NCI-H2171 treated with DMSO at 0.1 percent for 48 hours (cell line): ENCODE data around the gene PRG2.
"Not testable (repeated sequence)": the region's sequence is repeated elsewhere in the genome, so short reads cannot be mapped to it uniquely, and the experiment has no call there.

Experiments
- DNase-seq: peaks from one replicate; lab custom pipeline; 2025; lab: John Stamatoyannopoulos, UW

PRG2 gene

DNA sequence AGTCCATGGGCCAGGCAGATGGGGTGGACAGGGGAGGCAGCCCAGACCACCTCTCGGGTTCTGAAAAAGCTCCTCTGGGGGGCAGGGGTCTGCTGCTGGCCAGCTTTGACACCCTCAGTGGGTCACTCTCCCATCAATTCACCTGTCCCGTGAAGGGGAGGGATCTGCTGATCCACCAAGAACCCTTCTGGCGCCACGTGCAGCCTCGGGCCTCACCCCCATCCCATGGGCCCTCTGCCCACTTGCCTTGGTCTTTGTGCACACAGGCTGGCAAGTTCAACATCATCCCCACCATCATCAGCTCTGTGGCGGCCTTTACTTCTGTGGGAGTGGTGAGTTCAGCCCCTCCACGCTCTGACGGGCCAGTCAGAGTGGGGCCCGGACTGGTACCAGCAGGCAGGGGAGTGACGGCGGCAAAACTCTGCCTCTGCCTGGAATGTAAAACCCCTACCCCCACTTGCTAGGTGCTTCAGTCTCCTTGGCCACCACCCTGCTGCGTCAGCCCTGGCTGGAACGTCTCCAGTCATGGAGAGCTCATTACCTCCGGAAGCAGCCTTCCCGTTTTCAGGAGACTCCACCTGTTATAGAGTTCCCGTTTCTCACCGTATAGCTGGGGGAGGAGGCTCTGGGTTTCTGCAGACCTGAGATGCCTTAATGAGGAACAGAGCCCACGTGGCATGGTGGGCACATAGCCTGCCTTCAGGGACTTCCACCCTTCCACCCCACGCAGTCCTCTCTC lies 22.2 kb downstream of the PRG2 start:
- peak; percentile 63 for DNase-seq

DNA sequence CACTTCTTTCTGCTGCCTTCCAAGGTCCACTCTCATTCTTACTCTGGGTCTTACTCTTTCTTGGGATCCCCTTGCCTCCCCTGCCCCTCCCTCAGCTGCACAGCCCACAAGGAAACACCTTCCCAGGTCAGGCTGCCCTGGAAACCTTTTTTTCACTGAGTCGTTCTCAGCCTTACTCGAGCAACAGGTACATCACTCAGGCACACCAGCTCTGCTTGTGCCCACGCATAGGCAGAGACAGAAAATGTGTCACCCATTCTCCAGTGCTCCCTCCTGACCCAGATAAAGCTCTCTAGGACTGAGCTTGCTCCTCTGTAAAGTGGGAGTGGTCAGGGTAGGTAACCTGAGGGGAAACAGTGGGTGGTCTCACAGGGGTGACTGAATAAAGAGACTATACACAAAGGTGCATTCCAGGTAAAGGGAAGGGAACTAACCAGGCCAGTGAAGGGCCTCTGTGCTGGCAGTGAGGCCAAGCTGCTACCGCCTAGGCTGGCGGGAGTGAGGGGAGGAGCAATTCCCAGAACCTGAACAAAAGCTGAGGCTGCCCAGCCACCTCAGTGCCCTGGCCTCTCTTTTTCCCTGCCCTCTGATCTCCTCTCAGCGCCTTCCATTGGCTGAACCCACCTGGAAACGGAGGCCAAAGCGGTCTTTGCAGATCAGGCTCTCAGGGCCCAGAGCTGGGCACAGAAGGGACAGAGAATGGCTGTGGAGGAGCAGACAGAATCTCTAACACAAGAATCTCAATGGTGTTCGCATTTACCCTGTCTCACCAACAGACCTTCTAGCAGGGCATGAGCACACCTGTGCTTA lies 25.4 kb downstream of the PRG2 start:
- no peak for DNase-seq

DNA sequence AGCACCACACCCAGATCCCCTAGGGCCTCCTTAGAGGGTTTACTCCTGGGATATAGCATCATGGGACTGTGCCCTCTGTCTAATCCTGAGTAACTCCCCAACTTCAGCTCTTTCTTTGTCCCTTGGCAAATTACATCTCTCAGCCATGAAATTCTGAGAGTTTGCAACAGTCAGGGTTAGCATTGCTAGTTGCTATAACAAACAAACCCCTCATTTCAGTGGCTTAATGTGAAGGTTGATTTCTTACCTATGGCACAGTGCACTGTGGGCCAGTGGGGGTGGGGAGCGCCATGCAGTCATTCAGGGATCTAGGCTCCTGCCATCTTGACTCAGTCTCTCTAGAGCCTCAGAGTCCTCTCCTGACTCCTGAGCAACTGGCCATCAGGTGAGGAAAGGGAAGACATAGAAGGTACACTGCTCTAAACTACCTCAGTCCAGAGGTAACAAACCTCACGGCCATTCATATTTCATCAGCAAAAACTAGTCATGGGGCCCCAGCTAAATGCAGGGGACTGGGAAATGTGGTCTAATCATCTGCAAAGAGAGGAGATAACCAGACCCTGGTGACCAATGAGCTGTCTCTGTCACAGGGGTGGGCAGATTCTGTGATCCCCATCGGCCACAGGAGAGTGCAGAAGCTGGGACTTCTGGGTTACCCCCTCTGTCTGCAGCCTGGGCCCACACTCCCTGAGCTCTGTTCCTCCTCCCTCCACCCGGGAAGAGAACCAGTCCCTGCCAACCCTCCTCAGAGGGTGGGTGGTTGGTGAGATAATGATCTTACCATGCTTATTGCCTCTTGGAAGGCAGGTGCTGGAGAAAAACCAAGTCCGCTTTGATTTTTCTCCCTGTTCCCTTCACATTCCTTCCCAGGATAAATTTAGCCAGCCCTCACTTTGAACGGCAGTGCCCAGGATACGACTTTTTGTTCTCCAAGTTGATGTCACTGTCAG lies 27.0 kb downstream of the PRG2 start:
- DNase-seq = no peak

DNA sequence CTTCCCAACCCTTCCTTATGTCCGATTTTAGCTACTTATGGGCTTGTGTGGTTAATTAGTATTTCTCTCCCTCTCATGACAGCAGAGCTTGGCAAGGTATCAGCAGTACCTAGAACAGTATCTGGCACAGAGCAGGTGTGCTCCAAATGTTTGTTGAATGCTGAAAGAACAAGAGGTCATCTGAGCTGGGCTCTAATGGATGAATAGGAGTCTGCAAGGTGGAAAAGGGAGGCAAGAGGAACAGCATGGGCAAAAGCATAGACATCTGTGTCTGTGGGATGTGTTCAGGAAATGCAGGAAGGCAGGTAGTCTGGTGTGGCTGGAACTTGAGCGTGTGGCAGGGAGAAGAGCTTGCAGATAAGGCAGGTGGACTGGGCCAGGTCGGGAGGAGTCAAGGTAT lies 28.5 kb downstream of the PRG2 start:
- DNase-seq = no peak

DNA sequence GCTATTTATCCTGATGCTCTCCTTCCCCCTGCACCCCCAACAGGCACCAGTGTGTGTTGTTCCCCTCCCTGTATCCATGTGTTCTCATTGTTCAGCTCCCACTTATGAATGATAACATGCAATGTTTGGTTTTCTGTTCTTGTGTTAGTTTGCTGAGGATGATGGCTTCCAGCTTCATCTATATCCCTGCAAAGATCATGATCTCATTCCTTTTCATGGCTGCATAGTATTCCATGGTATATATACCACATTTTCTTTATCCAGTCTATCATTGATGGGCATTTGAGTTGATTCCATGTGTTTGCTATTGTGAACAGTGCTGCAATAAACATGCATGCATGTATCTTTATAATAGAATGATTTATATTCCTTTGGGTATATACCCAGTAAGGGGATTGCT lies 29.0 kb downstream of the PRG2 start:
- not testable (repeated sequence) for DNase-seq

DNA sequence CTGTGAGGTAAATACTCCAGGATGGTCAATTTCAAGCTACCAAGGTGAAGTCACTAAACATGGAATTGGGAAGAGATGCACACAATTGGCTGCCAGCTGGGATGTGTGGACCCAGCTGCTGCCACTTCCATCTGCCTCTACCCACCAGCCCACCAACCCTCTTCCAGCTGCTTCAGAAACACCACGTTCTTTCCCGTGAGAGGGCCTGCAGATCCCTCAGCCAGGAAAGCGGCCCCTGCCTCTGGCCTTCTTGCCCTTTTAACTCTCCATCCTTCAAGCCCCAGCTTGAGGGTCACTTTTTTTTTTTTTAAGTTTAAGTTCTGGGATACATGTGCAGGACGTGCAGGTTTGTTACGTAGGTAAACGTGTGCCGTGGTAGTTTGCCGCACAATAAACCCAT lies 29.5 kb downstream of the PRG2 start:
- peak; percentile 9 for DNase-seq

DNA sequence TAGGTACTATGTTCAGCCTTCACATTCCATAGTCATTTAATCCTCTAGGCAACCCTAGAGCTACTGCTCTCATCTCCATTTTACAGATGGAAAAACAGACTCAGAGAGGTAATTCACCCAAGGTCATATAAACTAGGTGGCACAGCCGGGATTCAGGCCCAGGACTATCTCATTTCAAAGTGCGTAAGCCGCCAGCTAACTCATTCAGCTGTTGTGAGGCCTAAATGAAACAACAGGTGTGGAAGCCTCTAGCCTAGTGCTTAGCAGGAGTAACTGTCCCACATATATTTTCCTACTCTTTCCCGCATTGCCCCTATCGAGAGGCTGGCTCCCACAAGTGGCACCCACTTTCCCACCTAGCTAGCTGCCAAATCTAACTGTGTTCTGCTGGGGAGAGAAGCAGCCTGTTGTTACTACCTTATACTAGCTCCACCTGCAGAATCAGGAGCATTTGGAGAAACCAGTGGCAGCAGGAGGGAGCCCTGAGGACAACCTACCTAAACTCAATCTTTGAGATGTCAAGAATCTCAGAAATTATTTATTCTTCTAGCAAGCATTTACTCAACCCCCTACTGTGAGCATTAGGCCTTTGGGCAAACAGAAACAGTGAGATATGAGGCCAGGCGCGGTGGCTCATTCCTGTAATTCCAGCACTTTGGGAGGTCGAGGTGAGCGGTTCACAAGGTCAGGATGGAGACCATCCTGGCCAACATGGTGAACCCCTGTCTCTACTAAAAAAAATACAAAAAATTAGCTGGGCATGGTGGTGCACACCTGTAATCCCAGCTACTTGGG lies 30.4 kb downstream of the PRG2 start:
- no peak for DNase-seq

DNA sequence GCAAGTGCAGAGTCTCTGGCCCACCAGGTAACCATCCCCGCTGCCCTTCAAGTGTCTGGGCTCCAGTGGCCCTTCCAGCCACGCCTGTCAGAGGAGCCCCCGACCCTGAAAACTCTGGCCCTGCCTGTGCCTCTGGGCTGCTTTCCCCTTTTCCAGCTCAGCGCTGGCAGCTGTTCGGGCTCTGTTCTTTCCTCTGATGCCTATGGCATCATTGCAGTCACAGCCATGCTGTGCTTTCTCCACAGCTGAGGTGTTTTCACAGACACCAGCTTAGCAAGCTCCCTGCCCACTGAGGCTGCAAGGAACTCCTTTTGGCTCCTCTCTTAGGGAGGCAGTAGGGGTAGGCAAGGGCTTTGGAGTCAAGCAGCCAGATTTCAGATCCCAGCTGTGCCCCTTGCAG lies 31.1 kb downstream of the PRG2 start:
- DNase-seq = no peak

DNA sequence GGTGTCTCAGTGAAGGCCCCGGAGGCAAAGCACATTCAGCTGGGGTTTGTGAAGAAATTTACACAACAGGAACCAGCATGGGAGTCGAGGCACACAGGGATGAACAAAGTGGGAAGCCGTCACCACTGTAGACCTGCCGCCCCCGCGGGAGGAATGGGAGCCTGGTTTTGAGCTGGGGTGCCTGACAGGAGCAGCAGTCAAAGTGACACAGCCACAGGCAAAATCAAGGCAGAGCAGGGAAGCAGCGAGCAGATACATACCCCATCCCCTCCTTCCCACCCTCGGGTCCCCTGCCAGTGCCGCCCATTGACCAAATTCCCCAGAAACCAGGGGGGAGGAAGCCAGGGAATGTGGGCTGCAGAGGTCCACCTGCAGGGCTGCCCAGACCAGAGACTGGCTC lies 31.5 kb downstream of the PRG2 start:
- no peak for DNase-seq

DNA sequence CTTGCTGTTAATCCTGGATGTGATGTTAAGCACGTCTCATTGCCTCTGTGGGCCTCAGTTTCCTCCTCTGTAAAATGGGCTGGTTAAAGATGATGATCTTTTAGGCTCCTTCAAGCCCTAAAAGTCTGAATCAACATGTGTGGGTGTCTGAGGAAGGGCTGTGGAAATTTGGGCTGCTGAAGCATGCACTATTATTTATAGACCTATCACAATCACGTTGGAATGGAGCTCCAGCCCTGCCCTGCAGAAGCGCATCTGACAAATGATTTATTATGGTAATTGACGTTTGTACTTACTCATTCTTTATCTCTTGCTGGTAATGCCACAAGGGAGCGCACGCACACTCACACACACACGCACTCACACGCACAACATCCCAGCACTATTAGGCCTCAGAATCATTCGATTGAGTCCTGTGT lies 31.9 kb downstream of the PRG2 start:
- DNase-seq = no peak

DNA sequence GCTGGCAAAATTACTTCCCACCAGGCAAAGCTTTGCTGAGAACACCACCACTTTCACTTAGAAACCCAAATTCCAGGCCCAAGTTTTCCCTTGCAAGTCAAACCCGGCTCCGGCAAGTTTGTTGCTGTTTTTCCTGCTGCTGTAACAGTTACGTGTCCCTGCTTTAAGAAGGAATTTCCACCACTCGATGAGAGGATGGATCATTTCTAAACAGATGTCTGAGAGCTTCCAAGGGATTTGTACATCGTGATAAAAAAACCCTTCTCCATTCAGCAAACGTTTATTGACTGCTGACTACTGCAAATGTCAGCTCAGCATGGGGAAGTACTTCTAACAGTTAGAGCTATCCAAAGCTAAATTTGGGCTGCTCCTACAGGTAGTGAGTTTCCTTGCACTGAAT lies 32.6 kb downstream of the PRG2 start:
- no peak for DNase-seq

DNA sequence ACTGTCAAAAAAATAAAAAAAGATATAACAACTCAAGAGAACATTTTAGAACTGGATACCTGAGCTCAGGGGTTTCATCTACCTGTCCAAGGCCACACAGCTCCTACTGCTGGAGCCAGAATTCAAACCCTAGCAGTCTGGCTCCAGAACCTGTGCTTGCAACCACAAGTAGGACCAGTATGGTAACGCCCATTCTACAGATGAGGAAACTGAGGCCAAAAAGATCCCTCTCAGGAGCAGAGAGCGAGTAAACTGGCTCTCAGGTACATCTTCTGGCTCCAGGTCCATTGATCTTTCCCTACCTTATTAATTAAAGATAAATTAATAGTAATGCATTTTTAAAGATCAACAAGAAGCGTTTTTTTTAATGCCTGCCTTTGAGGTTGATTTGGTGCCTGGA lies 33.1 kb downstream of the PRG2 start:
- DNase-seq = no peak

DNA sequence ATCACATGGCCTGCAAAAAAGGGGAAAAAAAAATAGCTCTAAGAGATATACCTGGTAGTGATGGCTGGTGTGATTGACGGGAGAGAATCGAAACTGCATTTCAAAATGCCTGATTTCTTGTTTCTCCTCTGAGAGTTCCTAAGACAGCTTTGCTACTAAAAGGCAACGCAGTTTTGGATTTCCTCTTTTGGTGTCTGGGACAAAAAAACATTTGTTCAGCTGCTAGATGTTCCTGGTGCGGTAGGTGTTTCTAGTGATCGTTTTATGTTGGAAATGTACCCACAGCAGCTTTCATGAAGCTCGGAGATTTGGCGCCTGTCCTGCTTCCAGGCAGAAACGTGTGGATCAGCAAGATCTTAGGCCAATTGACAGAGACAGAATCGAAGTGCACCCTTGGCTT lies 34.2 kb downstream of the PRG2 start:
- DNase-seq = no peak

DNA sequence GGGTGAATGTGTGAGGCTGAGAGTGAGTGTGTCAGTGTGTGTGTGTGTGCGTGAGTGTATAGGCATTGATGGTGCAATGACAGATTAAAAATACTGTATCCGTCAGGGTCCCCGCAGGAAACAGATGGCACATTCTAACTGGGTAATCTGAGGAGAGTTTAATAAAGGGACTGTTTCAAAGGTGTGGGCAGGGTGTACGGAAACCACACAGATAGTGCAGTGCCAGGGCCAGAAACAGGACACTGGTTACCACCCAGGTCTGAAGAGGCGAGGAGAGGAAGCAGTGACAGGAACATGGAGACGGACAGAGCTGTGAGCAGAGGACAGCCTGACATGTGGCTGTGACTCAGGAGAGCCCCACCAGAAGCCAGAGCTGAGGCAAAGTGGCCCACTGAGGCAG lies 35.8 kb downstream of the PRG2 start:
- peak; percentile 62 for DNase-seq

DNA sequence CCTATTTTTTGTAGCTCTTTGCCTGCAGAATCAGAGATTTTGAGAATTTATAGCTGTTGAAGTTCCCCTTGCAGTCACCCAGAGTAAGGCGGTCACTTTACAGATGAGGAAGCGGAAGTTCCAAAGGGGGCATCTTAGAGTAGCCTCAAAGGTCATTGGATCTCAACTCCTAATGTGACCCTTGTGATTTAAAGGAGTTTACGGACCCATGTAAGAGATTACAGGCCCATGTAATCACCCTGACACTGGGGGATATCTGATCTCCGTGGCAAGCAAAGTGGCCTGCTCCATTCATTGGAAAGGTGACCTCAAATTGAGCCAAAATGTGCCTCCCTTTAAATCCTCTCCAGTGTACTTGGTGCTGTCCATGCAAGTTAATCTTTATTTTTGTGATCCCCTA lies 36.6 kb downstream of the PRG2 start:
- DNase-seq = no peak

DNA sequence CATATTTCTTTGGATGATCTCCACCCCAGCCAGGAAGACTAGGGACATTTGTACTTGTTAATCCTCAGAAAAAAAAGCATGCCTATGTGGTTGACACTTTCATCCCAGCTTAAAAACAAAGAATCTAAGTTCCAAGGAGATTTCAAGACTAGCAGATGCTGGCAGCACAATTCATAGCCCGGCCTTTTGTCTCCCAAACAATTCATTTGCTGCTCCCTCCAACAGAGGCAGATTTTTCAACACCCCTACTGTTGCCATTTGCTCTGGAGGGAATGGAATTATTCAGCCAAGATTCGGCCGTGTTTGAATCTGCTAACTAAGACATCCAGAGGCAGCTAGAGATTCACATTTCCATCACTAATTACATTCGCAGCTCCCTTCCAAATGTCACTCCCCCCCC lies 37.0 kb downstream of the PRG2 start:
- DNase-seq = no peak

DNA sequence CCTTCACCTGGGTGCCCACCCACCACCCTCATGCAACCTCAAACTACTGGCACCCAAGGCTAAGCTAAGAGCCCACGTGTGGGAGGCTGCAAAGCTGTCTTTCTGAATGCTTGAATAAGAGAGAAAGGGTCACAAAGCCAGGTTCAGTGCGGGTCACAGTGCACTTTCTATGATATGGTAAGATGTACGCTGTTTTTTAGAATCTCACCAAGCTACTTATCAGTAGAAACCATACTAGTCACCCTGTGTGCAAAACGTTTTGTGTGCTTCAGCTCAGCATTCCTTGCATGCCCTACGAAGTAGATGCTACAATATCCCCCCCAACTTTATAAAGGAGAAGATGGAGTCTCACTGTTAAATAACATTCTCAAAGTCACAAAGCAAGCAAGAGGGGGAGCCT lies 37.4 kb downstream of the PRG2 start:
- no peak for DNase-seq

DNA sequence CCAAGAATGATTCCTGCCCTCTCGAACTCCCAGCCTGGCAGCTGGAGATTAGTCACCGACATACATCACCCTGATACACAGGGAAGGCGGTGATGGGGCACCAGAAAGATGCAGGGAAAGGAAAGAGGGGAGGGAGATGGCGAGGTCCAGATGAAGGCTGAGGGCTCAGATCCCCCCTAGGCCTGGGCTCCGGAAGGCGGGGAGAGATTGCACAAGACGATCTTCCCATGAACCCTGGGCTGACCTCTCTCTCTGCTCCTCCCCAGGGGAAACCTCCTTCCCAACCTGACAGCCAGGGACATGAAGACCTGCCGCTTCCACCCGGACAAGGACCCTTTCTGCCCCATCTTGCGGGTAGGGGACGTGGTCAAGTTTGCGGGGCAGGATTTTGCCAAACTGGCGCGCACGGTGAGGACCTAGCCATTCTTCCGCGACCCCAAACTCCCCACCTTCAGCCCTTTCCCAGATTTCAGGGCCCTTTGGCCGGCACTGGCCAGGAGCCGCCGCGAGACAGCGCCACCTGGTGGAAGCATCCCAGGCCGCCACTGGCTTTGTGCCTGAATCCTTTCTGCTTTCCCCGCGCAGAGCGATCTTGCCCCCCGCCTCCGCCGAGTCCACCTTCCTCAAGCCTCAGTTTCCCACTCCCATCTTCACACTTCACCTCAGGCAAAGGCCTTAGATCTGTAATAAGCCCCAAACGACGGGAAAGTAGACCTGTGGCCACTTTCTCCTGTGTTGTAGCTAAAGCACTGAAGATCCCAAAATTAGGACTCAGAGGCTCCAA lies 40.8 kb downstream of the PRG2 start:
- no peak for DNase-seq

DNA sequence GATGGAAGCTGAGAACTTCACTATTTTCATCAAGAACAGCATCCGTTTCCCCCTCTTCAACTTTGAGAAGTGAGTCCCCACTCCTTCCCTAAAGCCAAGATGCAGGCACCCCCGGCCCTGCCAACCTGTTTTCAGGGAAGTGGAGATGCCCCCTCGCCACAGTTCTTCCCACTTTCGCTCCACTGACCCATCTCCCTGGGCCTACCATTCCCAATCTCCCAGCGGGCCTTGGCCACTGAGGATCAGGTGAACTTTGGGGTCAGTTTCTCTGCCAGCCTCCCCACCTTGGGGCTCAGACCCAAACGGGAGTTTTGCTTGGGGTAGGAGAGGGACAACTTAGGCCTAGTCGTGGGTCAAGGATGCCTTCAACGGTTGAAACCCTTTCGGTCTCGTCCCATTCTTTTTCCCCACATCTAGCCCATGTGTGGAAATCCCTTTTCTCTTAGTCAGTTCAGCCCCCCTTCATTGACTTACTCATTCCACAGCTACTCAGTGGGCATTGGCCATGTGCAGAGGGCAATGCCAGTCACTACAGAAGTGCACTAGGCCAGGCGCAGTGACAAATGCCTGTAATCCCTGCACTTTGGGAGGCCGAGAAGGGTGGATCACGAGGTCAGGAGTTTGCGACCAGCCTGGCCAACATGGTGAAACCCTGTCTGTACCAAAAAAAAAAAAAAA lies 41.7 kb downstream of the PRG2 start:
- DNase-seq = no peak

DNA sequence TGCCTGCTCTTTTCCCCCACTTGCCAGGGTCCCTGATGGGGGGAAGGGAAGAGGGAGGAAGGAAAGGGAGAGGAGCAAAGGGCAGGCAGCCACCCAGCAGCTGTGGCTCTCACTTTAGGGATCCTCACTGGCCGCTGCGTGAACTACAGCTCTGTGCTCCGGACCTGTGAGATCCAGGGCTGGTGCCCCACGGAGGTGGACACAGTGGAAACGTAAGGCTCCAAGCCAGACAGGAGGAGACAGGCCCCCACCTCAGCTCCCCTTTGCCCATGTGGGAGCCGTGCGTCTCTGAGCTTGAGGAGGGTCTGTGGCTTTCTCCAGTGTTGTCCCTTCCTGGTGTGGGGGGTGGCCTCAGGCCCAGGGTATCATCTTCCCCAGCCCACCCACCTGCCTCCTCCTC lies 42.4 kb downstream of the PRG2 start:
- no peak for DNase-seq
